T-helper 22 cell (primary cell): ENCODE results near the gene GPR89A.
"Not testable (repeated sequence)": the region's sequence is repeated elsewhere in the genome, so short reads cannot be mapped to it uniquely, and the experiment has no call there.

ENCODE experiments used
- DNase-seq: peaks from one replicate; pipeline ENCODE4 v3.0.0-alpha.2; 2020; ENCODE audit warnings: low read depth

The GPR89A gene

GRCh38 chr1:145717833-145718232 lies 110.0 kb downstream of the GPR89A start:
- no peak for DNase-seq

- not testable (repeated sequence) for DNase-seq
Measured at GRCh38 chr1:145718465-145718864, 110.7 kb downstream of the GPR89A start.

GRCh38 chr1:145719230-145720079 lies 111.7 kb downstream of the GPR89A start, which contains the start of gene CD160:
TSS of gene CD160 (plus strand) at chr1:145719499. CDS start at chr1:145728328, 8,829 bp downstream.
- no peak for DNase-seq
